Stimulated activated CD8-positive, alpha-beta memory T cell treated with anti-CD3 and anti-CD28 coated beads, Interleukin-12 subunit alpha, Interleukin-12 subunit beta, amount 100 ng/mL, for 4 hours (primary cell): ENCODE measurements around the gene HOXA6.

Experiments
- DNase-seq: peaks from one replicate; pipeline ENCODE4 v3.0.0-alpha.2; 2020; ENCODE audit warnings: low read depth

HOXA6 gene

DNA sequence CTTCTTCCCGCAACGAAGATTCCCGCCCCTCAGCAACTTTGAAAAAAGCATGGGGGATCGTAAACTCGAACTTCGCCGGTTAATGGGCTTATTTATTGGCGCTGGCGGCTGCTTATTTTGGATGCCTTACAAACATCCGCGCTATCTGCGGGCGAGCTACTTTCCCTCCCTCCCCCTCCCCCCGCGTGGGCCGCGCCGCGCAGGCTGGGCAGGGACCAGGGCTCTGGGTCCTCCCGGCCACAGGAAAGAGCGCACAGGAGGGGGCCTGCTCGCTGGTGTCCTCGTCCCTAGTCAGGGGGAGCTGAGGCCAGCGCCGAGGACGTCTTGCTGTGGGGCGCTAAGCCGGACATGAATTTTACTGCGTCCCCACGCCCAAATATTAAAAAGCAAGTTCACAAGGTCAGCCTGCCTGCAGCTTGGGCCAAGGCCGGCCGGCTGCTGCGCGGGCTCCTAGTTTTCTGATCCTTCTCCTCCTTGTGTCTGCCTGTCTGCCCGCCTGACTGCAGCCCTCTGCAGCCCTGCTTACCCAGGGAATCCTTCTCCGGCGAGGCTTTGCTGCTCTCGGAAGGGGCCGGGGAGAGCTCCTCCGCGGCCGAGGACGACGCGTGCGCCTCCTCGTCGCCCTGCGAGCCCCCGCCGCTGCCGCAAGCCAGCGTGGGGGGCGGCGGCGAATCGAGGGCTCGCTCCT is 25.4 kb upstream of the HOXA6 start:
- no peak for DNase-seq

DNA sequence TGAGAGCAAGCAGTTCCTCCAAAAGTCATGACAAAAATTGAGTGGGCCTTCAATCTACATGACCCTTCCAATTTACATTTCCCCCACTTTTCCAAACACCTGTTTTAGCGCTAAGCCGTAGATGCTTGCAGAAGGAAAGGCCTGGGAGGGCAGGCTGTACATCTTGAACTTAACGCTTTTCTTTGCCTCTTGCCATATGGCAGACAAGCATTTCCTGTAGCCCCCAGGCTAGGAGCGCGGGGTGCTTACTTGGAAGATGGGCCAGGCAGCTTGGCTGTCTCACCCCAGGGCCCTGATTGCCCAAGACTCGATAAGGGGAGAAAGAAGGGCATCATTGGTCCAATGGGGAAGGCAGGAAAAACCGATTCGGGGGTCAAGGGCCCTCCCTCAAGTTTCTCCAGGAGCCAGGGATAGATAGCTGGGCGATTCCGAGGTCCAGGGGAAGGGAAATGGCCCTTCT is 24.8 kb upstream of the HOXA6 start:
- no peak for DNase-seq

DNA sequence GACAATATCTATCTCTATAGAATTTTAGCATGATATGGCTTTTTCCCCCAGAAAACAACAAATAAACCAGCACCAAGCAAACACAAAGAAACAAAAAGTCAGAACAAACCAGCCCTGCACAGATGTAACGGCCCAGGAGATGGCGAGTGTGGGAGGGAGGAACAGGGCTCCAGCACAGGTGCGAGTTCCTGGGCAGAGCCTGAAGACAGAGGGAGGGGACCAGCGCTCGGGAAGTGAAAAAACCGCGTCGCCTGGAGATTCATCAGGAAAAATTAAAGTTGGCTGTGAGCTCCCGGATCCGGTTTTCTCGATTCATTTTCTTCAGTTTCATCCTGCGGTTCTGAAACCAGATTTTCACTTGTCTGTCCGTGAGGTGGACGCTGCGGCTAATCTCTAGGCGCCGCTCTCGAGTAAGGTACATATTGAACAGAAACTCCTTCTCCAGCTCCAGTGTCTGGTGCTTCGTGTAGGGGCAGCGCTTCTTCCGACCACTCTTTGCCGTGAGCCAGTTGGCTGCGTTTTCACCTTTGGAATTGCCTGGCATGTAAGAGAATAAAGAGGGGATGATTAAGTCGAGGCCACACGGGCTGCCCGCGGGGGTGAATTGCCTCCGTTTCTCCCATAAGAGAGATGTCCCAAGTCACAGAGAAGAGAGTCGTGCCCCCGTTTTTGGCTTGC is 24.2 kb upstream of the HOXA6 start:
- no peak for DNase-seq

DNA sequence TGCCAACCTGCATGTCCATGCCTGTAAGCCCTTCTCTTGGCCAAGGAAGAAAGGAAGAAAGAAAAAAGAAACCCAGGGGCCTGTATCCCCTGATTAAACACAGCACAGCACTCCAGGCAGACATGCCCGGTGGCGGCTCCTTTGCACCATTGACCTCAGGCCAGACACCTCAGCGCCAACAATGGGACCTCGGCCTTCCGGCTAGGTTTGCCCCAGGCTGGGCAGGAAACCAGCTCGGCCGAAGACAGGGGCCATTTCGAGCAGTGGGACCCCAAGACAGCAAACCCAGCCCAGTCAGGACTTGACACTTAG is 23.7 kb upstream of the HOXA6 start:
- no peak for DNase-seq

DNA sequence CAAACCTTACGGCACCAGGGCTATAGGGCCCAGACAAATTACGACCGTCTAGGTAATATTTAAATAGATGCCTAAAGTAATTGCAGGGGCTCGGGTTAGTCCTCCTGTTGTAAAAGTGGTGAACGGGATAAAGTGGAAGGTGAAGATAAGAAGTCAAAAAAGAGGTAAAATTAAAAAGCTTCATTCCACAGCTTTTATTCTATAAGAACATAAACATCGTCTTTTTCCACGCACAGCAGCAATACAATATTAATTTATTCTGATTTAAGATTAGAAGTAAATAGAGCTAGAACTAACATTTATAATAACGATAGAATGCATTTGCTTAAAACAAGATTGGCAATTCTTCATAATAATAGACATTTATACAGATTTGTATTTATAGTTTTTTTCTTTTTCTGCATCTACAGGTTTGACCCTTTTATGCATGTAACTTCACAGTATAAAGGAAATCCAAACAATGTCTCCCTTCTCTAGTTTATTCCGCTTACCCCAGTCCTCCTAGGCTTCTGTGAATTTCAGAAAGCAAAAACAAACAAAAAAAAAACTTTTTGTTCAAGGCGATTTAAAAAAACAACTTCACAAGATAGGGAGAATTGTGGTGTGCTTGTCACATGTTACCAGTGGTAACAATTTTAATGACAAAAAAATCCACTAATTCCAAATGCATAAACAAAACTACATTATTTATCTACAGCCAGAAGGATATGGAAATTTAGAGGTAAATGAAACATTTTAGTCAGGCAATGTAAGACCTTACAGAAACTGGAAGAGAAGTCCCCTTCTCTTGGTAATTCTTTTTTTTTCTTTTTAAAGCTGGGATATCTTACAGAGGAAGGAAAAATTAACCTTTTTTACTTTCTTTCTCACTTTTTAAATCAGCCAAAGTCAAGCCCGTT is 23.1 kb upstream of the HOXA6 start:
- DNase-seq: no peak

DNA sequence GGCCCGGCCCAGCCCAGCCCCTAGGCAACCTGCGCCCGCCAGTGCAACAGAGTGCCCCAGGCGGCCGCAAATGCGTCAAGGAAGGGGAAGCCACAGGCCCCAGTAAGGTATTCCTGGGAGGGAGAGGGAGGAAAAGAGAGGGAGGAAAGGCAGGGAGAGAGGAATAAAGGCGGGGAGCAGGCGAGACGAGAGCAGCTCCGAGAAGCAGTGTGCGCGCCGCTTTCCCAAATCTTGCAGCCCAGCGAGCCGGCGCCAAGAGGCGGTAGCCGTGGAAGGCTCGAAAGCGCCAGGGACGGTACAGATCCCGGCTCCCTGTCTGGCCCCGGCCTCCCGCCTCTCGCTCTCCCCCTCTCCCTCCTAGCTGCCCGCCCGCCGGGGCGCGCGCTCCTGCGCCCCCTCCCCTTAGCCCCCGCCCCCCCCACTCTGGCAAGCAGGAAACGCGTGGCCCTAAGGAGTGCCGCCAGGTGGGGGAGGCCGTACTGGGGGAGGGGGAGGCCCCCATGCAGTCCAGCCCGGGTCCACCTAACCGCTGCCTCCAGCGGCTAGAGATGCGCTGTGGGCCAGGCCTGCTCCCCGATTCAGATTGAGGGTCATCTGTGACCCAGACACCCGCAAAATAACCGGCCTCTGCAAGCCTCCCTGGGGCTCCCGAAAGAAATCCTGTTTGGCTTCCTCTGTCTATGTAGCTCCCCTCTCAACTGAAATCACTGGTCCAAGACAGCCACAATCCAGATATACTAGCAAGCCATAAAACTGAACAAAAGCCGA is 22.3 kb upstream of the HOXA6 start:
- DNase-seq: no peak

DNA sequence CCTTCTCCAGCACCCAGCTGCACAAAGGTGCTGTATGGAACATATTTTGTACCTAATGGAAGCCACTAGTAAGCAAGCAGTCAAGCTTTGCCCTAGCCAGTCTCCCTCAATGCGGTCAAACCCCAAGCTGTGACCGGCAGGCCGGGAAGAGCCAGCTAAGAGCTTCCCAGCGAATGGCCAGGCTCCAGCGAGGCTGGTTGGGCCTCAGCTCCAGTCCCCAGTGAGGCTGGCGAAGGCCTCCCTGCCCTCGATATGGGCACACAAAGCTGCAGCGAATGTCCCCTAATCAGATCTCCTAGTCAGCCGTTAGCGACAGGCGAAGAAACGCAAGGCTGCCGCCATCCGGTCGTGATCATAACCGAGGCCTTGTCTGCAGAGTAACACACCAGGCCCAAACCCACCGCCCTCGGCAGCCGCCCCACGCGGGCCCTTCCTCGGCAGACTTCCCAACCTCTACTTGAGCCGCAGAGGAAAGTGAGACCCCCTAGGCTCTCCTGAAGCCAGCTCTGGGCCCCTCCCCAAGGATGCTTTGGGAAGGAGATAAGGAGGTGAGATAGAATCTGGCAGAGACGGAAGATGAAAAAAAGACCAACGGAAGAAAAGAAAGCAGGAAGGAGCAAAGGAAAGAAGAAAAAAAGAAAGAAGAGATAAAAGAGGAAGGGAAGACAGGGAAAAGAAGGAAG is 20.8 kb upstream of the HOXA6 start:
- DNase-seq: no peak

DNA sequence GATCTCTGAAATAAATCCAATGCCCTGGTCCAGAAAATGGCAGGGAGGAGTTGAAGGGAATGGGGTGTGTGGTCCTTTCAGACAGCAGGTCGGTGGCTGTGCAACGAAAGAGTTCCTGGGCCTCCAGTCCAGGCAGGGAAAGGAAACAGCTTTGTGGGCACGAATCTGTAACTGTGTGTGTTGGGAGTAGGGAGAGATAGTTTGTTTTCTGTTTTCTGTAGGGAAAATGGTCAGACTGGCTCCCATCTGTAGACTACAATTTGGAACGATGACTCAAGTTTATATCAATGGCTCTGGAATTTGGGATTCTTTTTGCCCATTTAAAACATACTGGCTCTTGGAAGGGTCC is 20.3 kb upstream of the HOXA6 start:
- DNase-seq: no peak

DNA sequence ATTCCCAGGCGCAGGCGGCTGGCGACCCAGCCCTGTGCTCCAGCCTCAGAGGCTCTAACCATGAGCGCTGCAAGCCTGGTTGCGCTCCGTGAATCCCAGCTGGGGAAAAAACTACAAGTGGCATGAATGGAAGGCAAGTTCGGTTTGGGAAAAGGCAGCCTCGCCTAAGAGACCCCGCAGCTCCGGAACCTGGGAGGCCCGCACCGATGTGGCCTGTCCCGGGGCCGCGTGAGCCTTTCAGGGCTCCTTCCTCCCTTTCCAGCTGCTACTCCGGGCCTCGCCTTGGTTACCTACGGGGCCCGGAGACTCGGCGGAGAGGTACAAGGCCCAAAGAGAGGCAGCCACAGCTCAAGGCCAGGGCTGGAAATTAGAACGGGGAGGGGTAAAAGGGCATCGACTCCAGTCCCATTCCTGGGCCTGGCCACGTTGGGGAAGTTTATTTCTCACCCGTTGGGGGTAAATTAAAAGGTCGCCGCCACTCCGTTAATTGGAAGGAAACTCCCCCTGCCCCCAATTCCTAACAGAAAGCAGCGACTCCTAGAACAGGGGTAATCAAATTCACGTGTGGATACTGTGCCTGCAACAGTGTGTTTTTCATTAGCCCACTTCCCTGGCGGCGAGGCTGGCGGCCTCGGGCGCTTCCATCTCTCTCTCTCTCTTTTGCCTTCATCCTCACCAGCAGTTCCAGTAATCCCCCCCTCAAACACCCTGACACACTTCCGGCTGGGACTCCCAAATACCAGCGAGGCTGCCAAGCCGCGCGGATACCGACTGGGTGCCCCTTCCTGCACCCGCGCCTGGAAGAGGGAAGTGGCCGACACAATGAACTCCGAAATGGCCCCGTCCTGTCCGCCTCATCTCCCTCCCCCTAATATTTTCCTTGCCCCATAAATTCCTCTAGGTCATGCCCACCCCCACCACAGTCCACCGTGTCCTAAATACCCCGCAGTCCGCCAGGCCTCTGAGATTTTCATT is 19.2 kb upstream of the HOXA6 start:
- DNase-seq: no peak

DNA sequence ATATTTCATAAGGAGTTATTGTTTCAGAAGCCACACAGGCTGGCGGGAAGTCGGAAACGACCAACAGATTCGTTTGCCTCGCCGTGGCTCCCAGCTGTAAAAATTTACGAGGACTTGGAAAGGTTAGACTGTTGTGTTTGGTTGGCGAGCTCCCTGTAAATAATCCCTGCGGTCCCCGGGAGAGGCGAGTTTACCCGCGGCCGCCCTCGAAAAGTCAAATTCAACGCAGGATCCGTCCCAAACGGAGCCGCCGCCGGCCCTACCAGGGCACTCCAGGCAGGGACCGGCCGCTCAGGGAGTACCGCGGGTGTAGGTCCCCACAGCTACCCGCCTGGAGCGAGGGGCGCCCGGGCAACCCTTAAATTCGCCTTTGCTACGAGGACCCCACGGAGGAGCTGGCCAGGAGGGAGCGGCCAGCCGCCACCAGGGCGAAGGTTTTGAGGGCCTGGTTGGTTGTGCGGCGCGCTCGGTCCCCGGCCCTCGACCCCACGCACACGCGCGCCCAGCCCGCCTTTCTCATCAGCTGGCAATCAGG is 18.5 kb upstream of the HOXA6 start:
- DNase-seq: no peak

DNA sequence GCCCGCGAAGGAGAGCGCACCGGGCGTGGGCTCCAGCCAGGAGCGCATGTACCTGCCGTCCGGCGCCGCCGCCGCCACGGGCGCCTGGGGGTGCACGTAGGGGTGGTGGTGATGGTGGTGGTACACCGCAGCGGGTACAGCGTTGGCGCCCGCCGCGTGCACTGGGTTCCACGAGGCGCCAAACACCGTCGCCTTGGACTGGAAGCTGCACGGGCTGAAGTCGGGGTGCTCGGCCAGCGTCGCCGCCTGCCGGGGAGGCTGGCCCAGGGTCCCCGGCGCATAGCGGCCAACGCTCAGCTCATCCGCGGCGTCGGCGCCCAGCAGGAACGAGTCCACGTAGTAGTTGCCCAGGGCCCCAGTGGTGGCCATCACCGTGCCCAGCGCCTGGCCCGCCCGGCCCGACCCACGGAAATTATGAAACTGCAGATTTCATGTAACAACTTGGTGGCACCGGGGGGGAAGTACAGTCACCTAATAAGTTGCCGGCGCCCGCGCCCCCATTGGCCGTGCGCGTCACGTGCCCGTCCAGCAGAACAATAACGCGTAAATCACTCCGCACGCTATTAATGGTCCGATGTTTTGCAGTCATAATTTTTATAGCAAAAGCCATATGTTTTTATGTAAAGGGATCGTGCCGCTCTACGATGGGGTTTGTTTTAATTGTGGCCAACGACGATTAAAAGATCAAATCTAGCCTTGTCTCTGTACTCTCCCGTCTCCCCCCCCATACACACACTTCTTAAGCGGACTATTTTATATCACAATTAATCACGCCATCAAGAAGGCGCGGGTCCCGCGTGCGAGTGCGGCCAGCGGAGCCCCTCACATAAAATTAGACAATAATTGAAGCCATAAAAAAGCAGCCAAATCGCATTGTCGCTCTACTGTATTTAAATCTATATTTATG is 17.8 kb upstream of the HOXA6 start, which contains the start of gene HOXA9:
HOXA9 (minus strand) TSS at position 449 of the 907 bp plus-strand sequence; CDS start at position 369, 80 bp downstream.
- DNase-seq: no peak

DNA sequence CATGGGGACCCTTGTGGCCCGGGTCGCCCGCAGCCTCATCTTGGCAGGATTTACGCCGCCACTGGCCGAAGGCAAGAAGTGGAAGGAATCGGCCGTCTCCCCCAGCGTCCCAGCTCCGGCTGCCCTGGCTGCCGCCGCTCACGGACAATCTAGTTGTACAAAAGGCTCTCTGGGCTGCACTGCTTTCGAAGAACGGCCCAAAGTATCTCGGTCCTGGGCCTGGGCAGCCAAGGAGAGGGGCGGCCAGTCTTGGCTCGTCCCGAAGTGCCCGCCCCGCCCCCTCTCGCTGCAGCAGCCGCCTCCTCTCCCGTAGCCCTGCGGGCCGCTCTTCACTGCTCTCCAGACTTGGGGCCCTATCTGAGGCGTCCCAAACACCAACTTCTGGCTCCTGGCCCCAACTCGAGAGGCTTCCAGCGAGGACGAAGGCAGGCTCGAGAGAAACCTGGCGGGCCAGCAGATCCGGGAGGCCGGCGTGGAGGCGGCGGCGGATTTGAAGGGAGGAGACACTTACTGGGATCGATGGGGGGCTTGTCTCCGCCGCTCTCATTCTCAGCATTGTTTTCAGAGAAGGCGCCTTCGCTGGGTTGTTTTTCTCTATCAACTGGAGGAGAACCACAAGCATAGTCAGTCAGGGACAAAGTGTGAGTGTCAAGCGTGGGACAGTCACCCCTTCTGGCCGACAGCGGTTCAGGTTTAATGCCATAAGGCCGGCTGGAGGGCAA is 17.0 kb upstream of the HOXA6 start:
- no peak for DNase-seq

DNA sequence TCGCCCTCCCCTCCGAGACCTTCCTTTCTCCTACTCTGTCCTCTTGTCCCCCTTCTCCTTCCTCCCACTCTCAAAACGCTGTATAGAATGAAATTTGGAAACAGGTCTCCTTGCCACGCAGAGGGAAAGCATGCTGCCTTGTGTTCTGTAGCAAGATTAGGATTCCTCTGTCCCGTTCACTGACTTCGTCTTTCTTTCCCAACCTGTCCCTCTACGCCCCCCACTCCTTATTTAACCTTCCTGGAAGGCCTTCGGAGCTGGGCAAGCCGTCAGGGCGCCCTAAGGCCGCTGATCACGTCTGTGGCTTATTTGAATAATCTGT is 16.4 kb upstream of the HOXA6 start:
- no peak for DNase-seq

DNA sequence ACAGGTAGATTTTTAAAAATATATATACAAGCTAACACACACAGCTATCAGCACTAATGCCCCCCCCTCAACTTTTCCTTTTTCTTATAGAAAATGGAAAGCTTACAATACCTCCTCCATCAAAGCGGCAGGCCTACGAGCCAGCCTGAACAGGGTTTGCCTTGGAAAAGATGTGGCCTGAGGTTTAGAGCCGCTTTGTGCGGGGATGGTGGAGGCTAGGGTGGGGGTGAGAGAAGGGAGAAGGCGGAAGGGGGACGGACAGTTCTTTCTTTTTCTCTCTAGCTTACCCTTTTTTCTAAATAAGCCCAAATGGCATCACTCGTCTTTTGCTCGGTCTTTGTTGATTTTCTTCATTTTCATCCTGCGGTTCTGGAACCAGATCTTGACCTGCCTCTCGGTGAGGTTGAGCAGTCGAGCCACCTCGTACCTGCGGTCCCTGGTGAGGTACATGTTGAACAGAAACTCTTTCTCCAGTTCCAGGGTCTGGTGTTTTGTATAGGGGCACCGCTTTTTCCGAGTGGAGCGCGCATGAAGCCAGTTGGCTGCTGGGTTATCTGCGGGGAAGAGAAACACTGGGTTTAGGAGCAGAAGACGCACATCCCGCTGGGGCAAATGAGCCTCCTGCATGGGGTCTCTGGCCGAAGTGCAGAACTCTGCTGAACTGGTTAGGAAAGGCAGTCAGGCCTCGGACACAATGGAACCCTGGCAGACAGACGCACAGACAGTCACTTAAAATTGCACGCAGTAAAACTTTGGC is 15.9 kb upstream of the HOXA6 start:
- no peak for DNase-seq

DNA sequence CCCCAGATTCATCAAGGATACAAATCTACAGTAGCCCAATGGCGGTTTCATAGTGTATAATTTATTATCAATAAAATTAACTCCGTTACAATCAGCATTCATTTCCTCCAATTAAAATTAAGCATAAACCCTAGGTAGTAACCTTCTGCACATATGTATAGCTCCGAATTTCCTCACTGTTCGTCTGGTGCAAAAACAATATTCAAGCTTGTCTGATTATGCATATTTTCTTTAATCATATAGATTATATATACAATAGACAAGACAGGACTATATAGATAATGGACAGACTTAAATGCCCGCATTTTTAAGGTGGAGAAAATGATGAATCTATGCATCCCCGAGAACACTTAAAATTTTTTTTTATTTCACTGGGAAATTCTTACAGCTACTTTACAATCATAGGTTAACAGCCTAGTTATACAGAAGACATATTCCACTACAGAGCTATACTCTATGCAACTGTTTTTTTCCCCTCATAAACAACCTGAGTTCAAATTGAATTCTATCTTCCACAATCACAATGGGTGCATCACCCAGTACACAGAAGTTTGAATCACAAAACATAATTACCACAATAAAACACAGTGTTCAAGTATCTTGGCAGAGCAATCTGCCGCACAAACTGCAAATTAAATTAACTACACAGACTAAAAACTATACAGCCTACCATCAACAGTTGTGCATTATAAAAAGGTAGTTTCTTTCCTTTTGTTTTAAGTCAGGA is 15.2 kb upstream of the HOXA6 start:
- DNase-seq: no peak

DNA sequence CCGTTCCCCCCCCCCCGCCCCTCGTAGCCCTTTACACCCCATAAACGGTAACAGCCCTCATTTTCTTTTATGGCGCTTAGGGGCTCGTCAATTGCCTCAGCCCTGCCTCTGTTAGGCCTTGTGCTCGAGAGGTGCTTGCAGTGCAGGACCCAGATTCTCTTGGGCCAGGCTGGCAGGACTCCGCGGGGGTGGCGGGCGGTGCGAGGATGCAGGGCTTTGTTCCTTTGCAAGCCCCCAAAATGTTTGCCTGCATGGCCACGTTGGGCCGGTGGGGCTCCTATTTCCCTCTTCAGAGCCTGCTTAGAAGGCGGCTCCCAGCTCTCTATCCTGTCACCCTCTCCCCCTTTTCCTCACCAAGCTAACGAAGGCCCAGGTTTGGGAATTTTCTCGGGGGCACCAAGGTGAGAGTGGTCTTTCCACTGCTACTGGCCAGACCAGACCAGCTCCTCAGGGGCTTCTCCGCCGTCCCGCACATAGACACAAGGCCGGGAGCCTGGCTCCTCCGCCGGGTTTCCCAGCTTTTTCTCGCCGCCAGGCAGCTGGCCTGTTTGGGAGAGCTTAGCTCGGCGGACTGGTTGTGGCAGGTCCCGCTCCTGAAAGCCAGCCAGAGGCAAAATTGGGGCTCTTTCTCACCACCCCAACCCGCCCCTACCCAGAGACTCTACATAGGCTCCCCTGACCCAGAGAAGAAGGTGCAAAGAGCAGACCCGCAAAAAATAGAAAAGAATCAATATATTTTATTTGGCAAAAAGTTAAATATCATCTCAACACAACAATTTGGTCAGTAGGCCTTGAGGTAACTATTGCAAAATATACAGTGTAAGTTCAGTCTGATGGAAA is 14.4 kb upstream of the HOXA6 start:
- DNase-seq: no peak
